OCI-LY7 (cell line): ENCODE results near the gene TTC28. TPM values are rescaled to one million over a fixed set of nuclear protein-coding genes. Genes with fewer than 3 reads are reported as not detected.

Experiments used
- BruUV-seq: library from RNA; stranded (reverse); fragments of 400-500 nt; replicated peaks from 2 replicates; lab custom pipeline; 2021; lab: Mats Ljungman, UMichigan
- CTCF ChIA-PET: fragments of 300-600 bp; sonication (Branson Sonifier 250); formaldehyde crosslinking; loops from one replicate; lab custom pipeline; 2022; ENCODE audit warnings: antibody characterized with exemption; ENCODE audit not compliant: unreplicated experiment; lab: Charles Lee
- POLR2A ChIA-PET: fragments of 300-600 bp; sonication (Branson Sonifier 250); formaldehyde crosslinking; loops from one replicate; lab custom pipeline; 2022; ENCODE audit warnings: antibody characterized with exemption; lab: Charles Lee
- DNase-seq: peaks from one replicate; pipeline ENCODE4 v3.0.0-alpha.2; 2015; ENCODE audit warnings: low spot score
- H2AFZ ChIP-seq: fragments of 200-600 bp; sonication (generic), shearing (Covaris generic); 2 replicates; pipeline ENCODE4 v1.6.1; 2014; ENCODE audit warnings: mild to moderate bottlenecking, antibody characterized with exemption, low read length, moderate library complexity
- H3K27ac ChIP-seq: fragments of 200-600 bp; sonication (generic); 2 replicates; pipeline ENCODE4 v1.5.1; 2014; ENCODE audit warnings: mixed run types, low read depth, mild to moderate bottlenecking, moderate library complexity, low read length, inconsistent platforms; ENCODE audit not compliant: poor library complexity, severe bottlenecking
- H3K36me3 ChIP-seq: fragments of 200-600 bp; sonication (generic); 2 replicates; pipeline ENCODE4 v1.6.1; 2014; ENCODE audit warnings: mild to moderate bottlenecking, antibody characterized with exemption, low read length, moderate library complexity, mixed read lengths; ENCODE audit not compliant: insufficient read depth
- H3K4me1 ChIP-seq: fragments of 200-600 bp; sonication (generic); 2 replicates; pipeline ENCODE4 v1.5.1; 2014; ENCODE audit warnings: mild to moderate bottlenecking, low read length; ENCODE audit not compliant: insufficient read depth, poor library complexity, severe bottlenecking
- H3K4me2 ChIP-seq: fragments of 200-600 bp; sonication (generic); 2 replicates; pipeline ENCODE4 v1.6.1; 2014; ENCODE audit warnings: mild to moderate bottlenecking, low read length
- H3K4me3 ChIP-seq: fragments of 200-600 bp; sonication (generic); 2 replicates; pipeline ENCODE4 v1.5.1; 2014; ENCODE audit warnings: mild to moderate bottlenecking, low read depth, low read length; ENCODE audit not compliant: poor library complexity, severe bottlenecking
- H3K79me2 ChIP-seq: fragments of 200-600 bp; sonication (generic); 2 replicates; pipeline ENCODE4 v1.6.1; 2016; ENCODE audit warnings: low read depth, mild to moderate bottlenecking, low read length, moderate library complexity, mixed read lengths; ENCODE audit not compliant: insufficient read depth
- H3K9me2 ChIP-seq: fragments of 200-600 bp; sonication (generic); 2 replicates; pipeline ENCODE4 v1.6.1; 2016; ENCODE audit warnings: mild to moderate bottlenecking, low read length, mixed read lengths; ENCODE audit not compliant: insufficient read depth
- H3K9me3 ChIP-seq: fragments of 200-600 bp; sonication (generic); 2 replicates; pipeline ENCODE4 v1.6.1; 2014; ENCODE audit warnings: mild to moderate bottlenecking, mixed run types, low read length, mixed read lengths
- H4K20me1 ChIP-seq: fragments of 200-600 bp; sonication (generic); 2 replicates; pipeline ENCODE4 v1.6.1; 2014; ENCODE audit warnings: mild to moderate bottlenecking, antibody characterized with exemption, low read length, moderate library complexity, mixed read lengths; ENCODE audit not compliant: insufficient read depth
- EZH2phosphoT487 ChIP-seq: fragments of 200-600 bp; sonication (generic); IDR thresholded peaks from 2 replicates; pipeline ENCODE4 v1.6.1; 2018; ENCODE audit warnings: low read depth, borderline replicate concordance, mild to moderate bottlenecking, mixed run types, antibody characterized with exemption, low read length, moderate library complexity, mixed read lengths
- intact Hi-C: fragments of 100-400 bp; cut with micrococcal nuclease; formaldehyde crosslinking; loops from one replicate; pipeline ENCODE4 v1.10.0; 2022; ENCODE audit not compliant: unreplicated experiment
- total RNA-seq, 2 experiments: library from RNA; depleted of rRNA in 1 of 2; stranded (reverse); fragments of >200 nt in 1 of 2; shearing (Covaris generic) in 1 of 2; gene quantifications; 2 replicates each; pipeline ENCODE4 v1.2.3, GENCODE V29; 2014 to 2022
- TF ChIP-seq, protein P1 (sequence below): fragments of 200-600 bp; sonication (generic); conservative IDR thresholded peaks from 2 replicates; pipeline ENCODE4 v1.5.1; 2014; ENCODE audit warnings: mild to moderate bottlenecking, antibody characterized with exemption, low read length, moderate library complexity, mixed read lengths

Gene TTC28
- total RNA-seq, 2 experiments from 2014 or later, result under 0.01 to 0.55 TPM

DNA sequence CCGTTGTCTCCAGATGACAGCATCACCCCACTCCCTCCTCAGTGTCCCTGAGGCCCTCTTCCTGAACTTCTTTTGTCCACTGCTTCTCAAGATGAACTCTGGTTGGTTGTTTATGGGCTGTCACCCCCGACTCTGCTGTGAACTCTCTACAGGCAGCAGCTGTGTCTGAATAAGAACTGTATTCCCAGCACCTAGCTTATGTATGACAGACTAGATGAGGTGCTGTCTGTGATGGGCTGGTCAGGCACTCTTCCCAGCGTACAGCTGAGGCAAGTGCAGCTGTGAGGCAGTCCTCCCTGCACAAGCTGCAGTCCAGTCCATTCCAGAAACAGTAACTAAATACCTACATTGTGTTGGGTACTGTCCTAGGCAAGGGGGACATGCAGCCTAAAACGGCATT lies 649.2 kb downstream of the TTC28 start:
- Histone ChIP-seq H3K36me3 (no peaks in the 10 kb centered on the region), H3K4me3 (no peak overlapping the region), H3K9me2 (no peaks in the 10 kb centered on the region), H3K4me2 (no peak overlapping the region), H3K9me3 (no peaks in the 10 kb centered on the region), H3K4me1 (no peaks in the 10 kb centered on the region), H2AFZ (no peak overlapping the region), H3K79me2 (no peaks in the 10 kb centered on the region), H3K27ac (no peak overlapping the region), H4K20me1 (no peaks in the 10 kb centered on the region)
- no TSS peak for BruUV-seq
- no peak for TF ChIP-seq EZH2phosphoT487
- TF ChIP-seq, protein P1, sequence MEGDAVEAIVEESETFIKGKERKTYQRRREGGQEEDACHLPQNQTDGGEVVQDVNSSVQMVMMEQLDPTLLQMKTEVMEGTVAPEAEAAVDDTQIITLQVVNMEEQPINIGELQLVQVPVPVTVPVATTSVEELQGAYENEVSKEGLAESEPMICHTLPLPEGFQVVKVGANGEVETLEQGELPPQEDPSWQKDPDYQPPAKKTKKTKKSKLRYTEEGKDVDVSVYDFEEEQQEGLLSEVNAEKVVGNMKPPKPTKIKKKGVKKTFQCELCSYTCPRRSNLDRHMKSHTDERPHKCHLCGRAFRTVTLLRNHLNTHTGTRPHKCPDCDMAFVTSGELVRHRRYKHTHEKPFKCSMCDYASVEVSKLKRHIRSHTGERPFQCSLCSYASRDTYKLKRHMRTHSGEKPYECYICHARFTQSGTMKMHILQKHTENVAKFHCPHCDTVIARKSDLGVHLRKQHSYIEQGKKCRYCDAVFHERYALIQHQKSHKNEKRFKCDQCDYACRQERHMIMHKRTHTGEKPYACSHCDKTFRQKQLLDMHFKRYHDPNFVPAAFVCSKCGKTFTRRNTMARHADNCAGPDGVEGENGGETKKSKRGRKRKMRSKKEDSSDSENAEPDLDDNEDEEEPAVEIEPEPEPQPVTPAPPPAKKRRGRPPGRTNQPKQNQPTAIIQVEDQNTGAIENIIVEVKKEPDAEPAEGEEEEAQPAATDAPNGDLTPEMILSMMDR, result no peak
- intact Hi-C loops, result no loop called here
- ChIA-PET POLR2A (no interaction called here), CTCF (no interaction called here)
- no peak for DNase-seq

DNA sequence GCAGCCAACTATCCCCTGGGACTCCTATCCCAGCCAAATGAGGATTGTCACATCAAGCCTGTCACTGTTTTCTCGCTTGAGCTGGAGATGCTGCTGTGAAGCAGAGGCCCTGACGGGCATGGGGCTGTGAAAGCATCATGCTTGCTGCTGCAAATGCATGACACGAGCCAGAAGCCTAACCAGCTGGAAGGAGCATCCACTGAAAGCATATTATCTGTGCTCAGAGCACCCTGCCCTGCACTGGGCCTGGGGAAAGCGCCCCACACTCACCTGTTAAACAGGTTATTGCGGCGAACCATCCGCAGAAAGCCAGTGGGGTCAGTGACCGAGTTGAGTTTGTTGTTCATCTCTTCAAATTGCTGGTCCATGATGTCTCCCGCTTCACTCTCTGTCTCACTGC lies 649.7 kb downstream of the TTC28 start:
- CTCF ChIA-PET, result no interaction called here

DNA sequence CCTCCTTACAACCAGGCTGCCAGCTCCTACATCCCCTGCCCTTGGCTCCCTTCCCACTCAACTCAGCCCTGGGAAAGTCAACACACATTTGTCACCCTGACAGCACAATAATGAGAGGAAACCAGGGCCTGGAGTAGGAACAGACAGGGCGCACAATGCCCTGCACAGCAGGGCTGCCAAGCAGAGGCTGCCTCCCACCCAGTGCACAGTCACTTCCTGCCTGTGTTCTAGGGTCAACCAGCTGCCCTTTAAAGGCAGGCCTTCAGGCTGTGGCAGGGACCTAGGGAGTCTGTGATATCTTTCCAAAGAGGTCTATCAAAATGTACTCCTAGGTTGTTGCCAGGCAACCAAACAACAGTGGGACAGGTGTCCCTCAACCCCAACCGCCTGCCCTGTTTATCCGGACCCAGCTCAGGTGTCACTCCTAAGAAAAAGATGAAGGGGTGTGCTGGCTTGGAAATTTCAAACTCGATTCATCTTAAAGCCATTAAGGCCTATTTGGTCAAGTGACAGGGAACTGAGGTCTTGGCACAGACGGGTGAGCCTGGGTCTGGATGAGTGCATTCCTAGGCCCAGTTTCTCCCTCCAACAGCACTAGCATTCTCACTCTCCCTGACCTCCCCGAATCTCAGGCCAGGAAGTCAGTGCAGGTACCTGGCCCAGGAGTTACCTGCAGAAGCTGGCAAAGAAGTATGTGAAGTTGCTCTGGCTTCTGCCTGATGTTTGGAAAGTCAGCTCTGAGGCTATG lies 650.3 kb downstream of the TTC28 start:
- CTCF ChIA-PET, result no interaction called here
- intact Hi-C loops, result no loop called here
- H3K9me2 ChIP-seq, result no peaks in the 10 kb centered on the region

More for the DNA sequence above, 649.7 kb downstream of the TTC28 start:
- Histone ChIP-seq H3K4me2 (no peak overlapping the region), H3K27ac (no peak overlapping the region), H4K20me1 (no peaks in the 10 kb centered on the region), H3K4me1 (no peaks in the 10 kb centered on the region), H3K36me3 (no peaks in the 10 kb centered on the region), H3K4me3 (no peak overlapping the region), H2AFZ (no peak overlapping the region), H3K9me3 (no peaks in the 10 kb centered on the region), H3K79me2 (no peaks in the 10 kb centered on the region), H3K9me2 (no peaks in the 10 kb centered on the region)
- intact Hi-C loops, result no loop called here
- no TSS peak for BruUV-seq
- POLR2A ChIA-PET, result no interaction called here
- no peak for TF ChIP-seq EZH2phosphoT487
- TF ChIP-seq, protein P1, result no peak
- no peak for DNase-seq

More for the DNA sequence above, 650.3 kb downstream of the TTC28 start:
- TF ChIP-seq, protein P1, result no peak
- TF ChIP-seq EZH2phosphoT487, result no peak
- H2AFZ ChIP-seq, result no peak overlapping the region
- DNase-seq, result no peak
- H3K79me2 ChIP-seq, result no peaks in the 10 kb centered on the region
- no TSS peak for BruUV-seq
- no peak overlapping the region for H3K27ac ChIP-seq
- H3K36me3 ChIP-seq, result no peaks in the 10 kb centered on the region
- POLR2A ChIA-PET, result no interaction called here
- H3K9me3 ChIP-seq, result no peaks in the 10 kb centered on the region
- no peaks in the 10 kb centered on the region for H4K20me1 ChIP-seq
- H3K4me2 ChIP-seq, result no peak overlapping the region
- no peaks in the 10 kb centered on the region for H3K4me1 ChIP-seq
- H3K4me3 ChIP-seq, result no peak overlapping the region
